ENCODE data around the gene ZFHX3. TPM values are rescaled to one million over a fixed set of nuclear protein-coding genes. Genes with fewer than 3 reads are reported as not detected.

ZFHX3 gene
- total RNA-seq, 2 experiments from 2014 or later, result 0.63 to 0.64 TPM

DNA sequence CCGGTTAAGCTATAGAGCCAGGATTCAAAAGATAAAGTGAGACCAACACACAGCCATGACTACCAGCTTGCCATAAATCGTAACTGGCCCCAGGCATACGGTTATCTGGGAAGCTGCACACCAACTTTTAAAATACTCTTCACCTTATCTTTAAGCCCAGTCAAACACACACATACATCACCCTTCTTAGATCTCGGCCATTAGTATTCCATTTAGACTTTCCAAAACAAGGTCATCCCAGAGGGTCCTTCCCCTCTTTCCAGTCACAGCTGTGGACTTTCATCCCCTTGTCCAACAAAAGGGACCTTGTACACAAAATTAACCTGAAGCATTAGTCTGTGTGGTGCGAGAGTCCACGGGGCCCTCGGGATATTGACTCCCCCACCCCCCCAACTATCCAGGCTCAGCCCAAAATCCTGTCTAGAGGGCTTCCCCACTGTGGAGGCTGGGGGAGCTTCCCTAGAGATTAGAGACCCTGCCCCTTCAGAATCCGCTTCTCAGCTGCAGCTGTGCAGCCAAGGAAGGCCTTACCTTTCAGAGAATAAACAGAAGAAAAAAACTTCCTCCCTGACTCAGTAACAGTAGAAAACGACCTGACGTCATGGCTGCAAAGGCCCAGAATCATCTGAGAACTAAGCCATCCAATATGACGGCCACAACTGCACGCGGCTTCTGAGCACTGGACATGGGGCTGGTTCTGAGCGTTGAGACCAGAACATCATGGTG, 9.9 kb downstream of the ZFHX3 start:
- no peak overlapping the region for H3K4me3 Mint-ChIP-seq

DNA sequence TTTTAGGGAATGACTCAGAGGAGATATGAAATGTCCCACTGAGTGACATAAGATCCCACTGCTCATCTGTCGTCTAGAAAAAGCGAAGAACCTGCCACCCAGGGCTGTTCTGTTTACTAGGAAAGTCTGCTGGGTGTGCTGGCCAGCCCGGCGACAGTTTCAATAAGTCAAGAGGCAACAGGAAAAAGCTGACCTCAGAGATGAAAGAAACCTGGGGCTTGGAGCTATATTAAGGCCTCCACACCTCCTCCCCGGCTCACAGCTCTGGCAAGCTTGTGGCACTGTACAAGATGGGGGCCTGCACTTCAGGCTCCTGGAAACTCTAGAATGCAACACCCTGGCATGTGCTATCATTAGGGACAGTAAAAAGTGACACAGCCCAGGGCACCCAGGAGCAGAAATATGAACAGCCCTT, 10.6 kb downstream of the ZFHX3 start:
- H3K27ac ChIP-seq (ENCODE audit: low read depth in 1 of 2, low read length in 2 of 2), result no peak overlapping the region
- Mint-ChIP-seq H3K4me3 (no peak overlapping the region), H3K27ac (no peak overlapping the region)

More for the DNA sequence above, 9.9 kb downstream of the ZFHX3 start:
- H3K36me3 ChIP-seq (ENCODE audit: insufficient read depth, low read length), result no peaks in the 10 kb centered on the region
- TF ChIP-seq, protein P1, sequence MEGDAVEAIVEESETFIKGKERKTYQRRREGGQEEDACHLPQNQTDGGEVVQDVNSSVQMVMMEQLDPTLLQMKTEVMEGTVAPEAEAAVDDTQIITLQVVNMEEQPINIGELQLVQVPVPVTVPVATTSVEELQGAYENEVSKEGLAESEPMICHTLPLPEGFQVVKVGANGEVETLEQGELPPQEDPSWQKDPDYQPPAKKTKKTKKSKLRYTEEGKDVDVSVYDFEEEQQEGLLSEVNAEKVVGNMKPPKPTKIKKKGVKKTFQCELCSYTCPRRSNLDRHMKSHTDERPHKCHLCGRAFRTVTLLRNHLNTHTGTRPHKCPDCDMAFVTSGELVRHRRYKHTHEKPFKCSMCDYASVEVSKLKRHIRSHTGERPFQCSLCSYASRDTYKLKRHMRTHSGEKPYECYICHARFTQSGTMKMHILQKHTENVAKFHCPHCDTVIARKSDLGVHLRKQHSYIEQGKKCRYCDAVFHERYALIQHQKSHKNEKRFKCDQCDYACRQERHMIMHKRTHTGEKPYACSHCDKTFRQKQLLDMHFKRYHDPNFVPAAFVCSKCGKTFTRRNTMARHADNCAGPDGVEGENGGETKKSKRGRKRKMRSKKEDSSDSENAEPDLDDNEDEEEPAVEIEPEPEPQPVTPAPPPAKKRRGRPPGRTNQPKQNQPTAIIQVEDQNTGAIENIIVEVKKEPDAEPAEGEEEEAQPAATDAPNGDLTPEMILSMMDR (IDR thresholded peaks at IDR 0.05), result no peak
- no peaks in the 10 kb centered on the region for H3K4me1 Mint-ChIP-seq (ENCODE audit: low read depth)
- H3K27ac Mint-ChIP-seq, result no peak overlapping the region
- ChIA-PET CTCF (no interaction called here), POLR2A (no interaction called here)
- no peak for DNase-seq
- no peak overlapping the region for H3K4me3 ChIP-seq (ENCODE audit: low read length)
- ATAC-seq (ENCODE audit: poor library complexity), result no peak
- H3K27me3 Mint-ChIP-seq, result peaks cover 49% of the 10 kb centered on the region
- H3K9me3 ChIP-seq (ENCODE audit: control insufficient read depth in 1 of 2, insufficient read depth in 1 of 2, low read length in 2 of 2), result no peaks in the 10 kb centered on the region
- peaks cover 9 to 11% of the 10 kb centered on the region in 2 experiments for H3K27me3 ChIP-seq (ENCODE audit: control insufficient read depth in 1 of 2, insufficient read depth in 2 of 2, low read length in 2 of 2)
- no peak overlapping the region for H3K27ac ChIP-seq (ENCODE audit: low read depth in 1 of 2, low read length in 2 of 2)
- no peaks in the 10 kb centered on the region for H3K4me1 ChIP-seq (ENCODE audit: insufficient read depth, low read length)
- H3K36me3 Mint-ChIP-seq (ENCODE audit: low read depth), result no peaks in the 10 kb centered on the region
- H3K9me3 Mint-ChIP-seq, result no peaks in the 10 kb centered on the region
- intact Hi-C loops (cut with DNase I, micrococcal nuclease), result no loop called here

DNA sequence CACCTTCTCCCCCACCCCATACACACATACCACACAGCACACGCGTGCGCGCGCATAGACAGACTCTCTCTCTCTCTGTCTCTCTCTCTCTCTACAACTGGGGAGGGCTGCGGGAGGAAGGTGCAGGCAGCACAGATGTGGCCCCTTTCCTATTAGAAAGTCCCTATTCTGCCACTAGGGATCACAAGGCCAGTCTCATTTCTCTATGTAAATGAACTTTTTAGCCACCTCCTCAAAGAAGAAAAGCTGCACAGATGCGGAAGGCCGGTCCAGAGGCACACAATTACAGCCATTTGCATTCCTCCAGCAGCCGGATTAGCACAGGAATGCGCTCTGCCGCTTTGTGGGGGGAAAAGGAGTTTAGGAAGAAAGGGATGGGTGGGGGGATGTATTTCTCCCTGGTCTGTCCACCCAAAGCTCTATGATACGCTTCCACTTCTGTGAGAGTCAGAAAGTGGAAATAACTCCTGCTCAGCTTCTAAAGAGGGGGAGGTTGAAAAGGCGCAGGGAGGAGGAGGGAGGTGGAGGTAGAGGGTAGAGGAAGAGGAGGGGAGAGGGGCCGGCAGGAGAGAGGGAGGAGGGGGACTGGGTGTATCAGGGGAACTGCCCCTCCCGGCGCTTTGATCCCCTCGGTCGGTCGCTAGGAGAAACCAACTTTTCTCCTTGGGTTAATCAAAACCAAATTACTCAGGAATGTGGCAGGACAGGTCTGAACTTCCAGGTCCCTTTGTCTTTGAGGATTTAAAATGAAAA, 11.7 kb downstream of the ZFHX3 start:
- Histone ChIP-seq H3K27ac (ENCODE audit: low read depth in 1 of 2, low read length in 2 of 2) (no peak overlapping the region), H3K36me3 (ENCODE audit: insufficient read depth, low read length) (no peaks in the 10 kb centered on the region), H3K9me3 (ENCODE audit: control insufficient read depth in 1 of 2, insufficient read depth in 1 of 2, low read length in 2 of 2) (no peaks in the 10 kb centered on the region), H3K4me3 (ENCODE audit: low read length) (no peak overlapping the region), H3K4me1 (ENCODE audit: insufficient read depth, low read length) (no peaks in the 10 kb centered on the region), H3K27me3 (ENCODE audit: control insufficient read depth in 1 of 2, insufficient read depth in 2 of 2, low read length in 2 of 2) (peaks cover 11% of the 10 kb centered on the region in 2 experiments)
- intact Hi-C loops (cut with DNase I, micrococcal nuclease), result no loop called here
- ChIA-PET POLR2A (no interaction called here), CTCF (no interaction called here)
- Mint-ChIP-seq H3K27ac (no peak overlapping the region), H3K9me3 (no peaks in the 10 kb centered on the region), H3K4me1 (ENCODE audit: low read depth) (no peaks in the 10 kb centered on the region), H3K27me3 (peaks cover 56% of the 10 kb centered on the region), H3K36me3 (ENCODE audit: low read depth) (no peaks in the 10 kb centered on the region), H3K4me3 (no peak overlapping the region)
- DNase-seq (no peak), ATAC-seq (ENCODE audit: poor library complexity) (no peak)
- TF ChIP-seq, protein P1 (IDR thresholded peaks at IDR 0.05), result no peak

More for the DNA sequence above, 10.6 kb downstream of the ZFHX3 start:
- H3K4me1 ChIP-seq (ENCODE audit: insufficient read depth, low read length), result no peaks in the 10 kb centered on the region
- no peaks in the 10 kb centered on the region for H3K36me3 ChIP-seq (ENCODE audit: insufficient read depth, low read length)
- TF ChIP-seq, protein P1 (IDR thresholded peaks at IDR 0.05), result no peak
- Mint-ChIP-seq H3K4me1 (ENCODE audit: low read depth) (no peaks in the 10 kb centered on the region), H3K9me3 (no peaks in the 10 kb centered on the region), H3K27me3 (peaks cover 48% of the 10 kb centered on the region), H3K36me3 (ENCODE audit: low read depth) (no peaks in the 10 kb centered on the region)
- peaks cover 11% of the 10 kb centered on the region in 2 experiments for H3K27me3 ChIP-seq (ENCODE audit: control insufficient read depth in 1 of 2, insufficient read depth in 2 of 2, low read length in 2 of 2)
- intact Hi-C loops (cut with DNase I, micrococcal nuclease), result no loop called here
- ChIA-PET CTCF (no interaction called here), POLR2A (no interaction called here)
- DNase-seq (no peak), ATAC-seq (ENCODE audit: poor library complexity) (no peak)
- H3K4me3 ChIP-seq (ENCODE audit: low read length), result no peak overlapping the region
- H3K9me3 ChIP-seq (ENCODE audit: control insufficient read depth in 1 of 2, insufficient read depth in 1 of 2, low read length in 2 of 2), result no peaks in the 10 kb centered on the region

Measured in CD4-positive, alpha-beta T cell (primary cell).